Measurements from ENCODE around the gene SAMHD1. TPM values are rescaled to one million over a fixed set of nuclear protein-coding genes. Genes with fewer than 3 reads are reported as not detected.

Gene SAMHD1
- total and polyA plus RNA-seq, 2 of the 13 experiments (the other 11 are each of a cell fraction or from before 2014, with no cell fraction given): 16.9 to 43.5 TPM

DNA sequence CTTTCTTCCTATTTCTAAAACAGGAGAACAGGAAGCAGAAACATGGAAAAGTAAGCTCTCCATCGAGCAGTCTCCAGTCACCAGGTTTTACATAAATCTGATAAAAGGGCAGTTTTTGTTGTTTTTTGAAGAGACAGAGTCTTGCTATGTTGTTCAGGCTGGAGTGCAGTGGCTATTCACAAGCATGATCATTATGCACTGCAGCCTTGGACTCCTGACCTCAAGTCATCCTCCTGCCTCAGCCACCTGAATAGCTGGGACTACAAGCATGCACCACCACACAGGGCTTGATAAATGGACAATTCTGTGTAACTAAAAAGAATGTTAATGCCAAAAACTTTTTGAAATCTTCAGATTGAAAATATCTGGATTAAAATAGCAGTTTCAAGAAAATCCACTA, 23.8 kb downstream of the SAMHD1 start (continued):
- TF ChIP-seq, protein P1, sequence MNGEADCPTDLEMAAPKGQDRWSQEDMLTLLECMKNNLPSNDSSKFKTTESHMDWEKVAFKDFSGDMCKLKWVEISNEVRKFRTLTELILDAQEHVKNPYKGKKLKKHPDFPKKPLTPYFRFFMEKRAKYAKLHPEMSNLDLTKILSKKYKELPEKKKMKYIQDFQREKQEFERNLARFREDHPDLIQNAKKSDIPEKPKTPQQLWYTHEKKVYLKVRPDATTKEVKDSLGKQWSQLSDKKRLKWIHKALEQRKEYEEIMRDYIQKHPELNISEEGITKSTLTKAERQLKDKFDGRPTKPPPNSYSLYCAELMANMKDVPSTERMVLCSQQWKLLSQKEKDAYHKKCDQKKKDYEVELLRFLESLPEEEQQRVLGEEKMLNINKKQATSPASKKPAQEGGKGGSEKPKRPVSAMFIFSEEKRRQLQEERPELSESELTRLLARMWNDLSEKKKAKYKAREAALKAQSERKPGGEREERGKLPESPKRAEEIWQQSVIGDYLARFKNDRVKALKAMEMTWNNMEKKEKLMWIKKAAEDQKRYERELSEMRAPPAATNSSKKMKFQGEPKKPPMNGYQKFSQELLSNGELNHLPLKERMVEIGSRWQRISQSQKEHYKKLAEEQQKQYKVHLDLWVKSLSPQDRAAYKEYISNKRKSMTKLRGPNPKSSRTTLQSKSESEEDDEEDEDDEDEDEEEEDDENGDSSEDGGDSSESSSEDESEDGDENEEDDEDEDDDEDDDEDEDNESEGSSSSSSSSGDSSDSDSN (CRISPR knock-in tag; IDR thresholded peaks at IDR 0.05): no peak
- TF ChIP-seq CENPT (CRISPR knock-in tag; IDR thresholded peaks at IDR 0.05; ENCODE audit: low read depth): no peak
- TF ChIP-seq ZNF552 (CRISPR knock-in tag; IDR thresholded peaks at IDR 0.05; ENCODE audit: borderline replicate concordance): no peak; the same call in 1 of the 2 replicates
- no peak for TF ChIP-seq ZNF20 (CRISPR knock-in tag; IDR thresholded peaks at IDR 0.05)
- TF ChIP-seq ZNF607 (CRISPR knock-in tag; IDR thresholded peaks at IDR 0.05; ENCODE audit: borderline replicate concordance): no peak
- no peak for TF ChIP-seq ZBTB38 (CRISPR knock-in tag; IDR thresholded peaks at IDR 0.05)
- TF ChIP-seq, protein P2, sequence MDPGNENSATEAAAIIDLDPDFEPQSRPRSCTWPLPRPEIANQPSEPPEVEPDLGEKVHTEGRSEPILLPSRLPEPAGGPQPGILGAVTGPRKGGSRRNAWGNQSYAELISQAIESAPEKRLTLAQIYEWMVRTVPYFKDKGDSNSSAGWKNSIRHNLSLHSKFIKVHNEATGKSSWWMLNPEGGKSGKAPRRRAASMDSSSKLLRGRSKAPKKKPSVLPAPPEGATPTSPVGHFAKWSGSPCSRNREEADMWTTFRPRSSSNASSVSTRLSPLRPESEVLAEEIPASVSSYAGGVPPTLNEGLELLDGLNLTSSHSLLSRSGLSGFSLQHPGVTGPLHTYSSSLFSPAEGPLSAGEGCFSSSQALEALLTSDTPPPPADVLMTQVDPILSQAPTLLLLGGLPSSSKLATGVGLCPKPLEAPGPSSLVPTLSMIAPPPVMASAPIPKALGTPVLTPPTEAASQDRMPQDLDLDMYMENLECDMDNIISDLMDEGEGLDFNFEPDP (CRISPR knock-in tag; conservative IDR thresholded peaks at IDR 0.05): no peak
- TF ChIP-seq ZSCAN29 (CRISPR knock-in tag; conservative IDR thresholded peaks at IDR 0.05): no peak
- peak; percentile 84; the same call in 1 of the 2 replicates for TF ChIP-seq ZNF556 (CRISPR knock-in tag; IDR thresholded peaks at IDR 0.05; ENCODE audit: borderline replicate concordance)
- TF ChIP-seq REL (CRISPR knock-in tag; conservative IDR thresholded peaks at IDR 0.05): no peak
- TF ChIP-seq POLR2AphosphoS2 (IDR thresholded peaks at IDR 0.05; ENCODE audit: low read depth, low read length): no peak
- TF ChIP-seq, protein P3, sequence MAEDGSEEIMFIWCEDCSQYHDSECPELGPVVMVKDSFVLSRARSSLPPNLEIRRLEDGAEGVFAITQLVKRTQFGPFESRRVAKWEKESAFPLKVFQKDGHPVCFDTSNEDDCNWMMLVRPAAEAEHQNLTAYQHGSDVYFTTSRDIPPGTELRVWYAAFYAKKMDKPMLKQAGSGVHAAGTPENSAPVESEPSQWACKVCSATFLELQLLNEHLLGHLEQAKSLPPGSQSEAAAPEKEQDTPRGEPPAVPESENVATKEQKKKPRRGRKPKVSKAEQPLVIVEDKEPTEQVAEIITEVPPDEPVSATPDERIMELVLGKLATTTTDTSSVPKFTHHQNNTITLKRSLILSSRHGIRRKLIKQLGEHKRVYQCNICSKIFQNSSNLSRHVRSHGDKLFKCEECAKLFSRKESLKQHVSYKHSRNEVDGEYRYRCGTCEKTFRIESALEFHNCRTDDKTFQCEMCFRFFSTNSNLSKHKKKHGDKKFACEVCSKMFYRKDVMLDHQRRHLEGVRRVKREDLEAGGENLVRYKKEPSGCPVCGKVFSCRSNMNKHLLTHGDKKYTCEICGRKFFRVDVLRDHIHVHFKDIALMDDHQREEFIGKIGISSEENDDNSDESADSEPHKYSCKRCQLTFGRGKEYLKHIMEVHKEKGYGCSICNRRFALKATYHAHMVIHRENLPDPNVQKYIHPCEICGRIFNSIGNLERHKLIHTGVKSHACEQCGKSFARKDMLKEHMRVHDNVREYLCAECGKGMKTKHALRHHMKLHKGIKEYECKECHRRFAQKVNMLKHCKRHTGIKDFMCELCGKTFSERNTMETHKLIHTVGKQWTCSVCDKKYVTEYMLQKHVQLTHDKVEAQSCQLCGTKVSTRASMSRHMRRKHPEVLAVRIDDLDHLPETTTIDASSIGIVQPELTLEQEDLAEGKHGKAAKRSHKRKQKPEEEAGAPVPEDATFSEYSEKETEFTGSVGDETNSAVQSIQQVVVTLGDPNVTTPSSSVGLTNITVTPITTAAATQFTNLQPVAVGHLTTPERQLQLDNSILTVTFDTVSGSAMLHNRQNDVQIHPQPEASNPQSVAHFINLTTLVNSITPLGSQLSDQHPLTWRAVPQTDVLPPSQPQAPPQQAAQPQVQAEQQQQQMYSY (CRISPR knock-in tag; IDR thresholded peaks at IDR 0.05): no peak; the same call in 1 of the 2 replicates
- TF ChIP-seq KMT2A (CRISPR knock-in tag; IDR thresholded peaks at IDR 0.05): no peak
- no peak for TF ChIP-seq SIN3A (IDR thresholded peaks at IDR 0.05; ENCODE audit: borderline replicate concordance, low read depth, low read length)
- TF ChIP-seq BCL6 (CRISPR knock-in tag; IDR thresholded peaks at IDR 0.05): no peak; the same call in 1 of the 2 replicates
- TF ChIP-seq ZNF703 (CRISPR knock-in tag; IDR thresholded peaks at IDR 0.05; ENCODE audit: borderline replicate concordance): no peak
- TF ChIP-seq EED (CRISPR knock-in tag; IDR thresholded peaks at IDR 0.05): no peak
- no peak; the same call in 1 of the 2 replicates for TF ChIP-seq ZNF7 (CRISPR knock-in tag; IDR thresholded peaks at IDR 0.05)
- TF ChIP-seq SOX5 (CRISPR knock-in tag; IDR thresholded peaks at IDR 0.05; ENCODE audit: borderline replicate concordance): peak; percentile 72
- TF ChIP-seq, protein P4, sequence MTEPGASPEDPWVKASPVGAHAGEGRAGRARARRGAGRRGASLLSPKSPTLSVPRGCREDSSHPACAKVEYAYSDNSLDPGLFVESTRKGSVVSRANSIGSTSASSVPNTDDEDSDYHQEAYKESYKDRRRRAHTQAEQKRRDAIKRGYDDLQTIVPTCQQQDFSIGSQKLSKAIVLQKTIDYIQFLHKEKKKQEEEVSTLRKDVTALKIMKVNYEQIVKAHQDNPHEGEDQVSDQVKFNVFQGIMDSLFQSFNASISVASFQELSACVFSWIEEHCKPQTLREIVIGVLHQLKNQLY (CRISPR knock-in tag; IDR thresholded peaks at IDR 0.05): peak; percentile 66; the same call in 1 of the 2 replicates
- no peak for TF ChIP-seq ELF4 (CRISPR knock-in tag; IDR thresholded peaks at IDR 0.05; ENCODE audit: borderline replicate concordance)
- no peak for TF ChIP-seq PTBP1 (IDR thresholded peaks at IDR 0.05; ENCODE audit: low read depth, low read length, poor library complexity, severe bottlenecking)
